Stimulated activated CD4-positive, alpha-beta T cell treated with anti-CD3 and anti-CD28 coated beads, TNF-alpha, amount 100 ng/mL, for 1 hour (primary cell): ENCODE measurements around the gene IL13.

Experiments
- DNase-seq, 3 donors: peaks; one replicate each; pipeline ENCODE4 v3.0.0-alpha.2; 2020; ENCODE audit warnings: low read depth in 3 of 3, low spot score in 1 of 3

IL13 gene

GRCh38 chr5:132669966-132670882 lies 12.3 kb downstream of the IL13 start:
- no peak for DNase-seq

GRCh38 chr5:132671000-132671399 lies 13.0 kb downstream of the IL13 start:
- DNase-seq: no peak

- no peak for DNase-seq
Measured at GRCh38 chr5:132673488-132673887, 15.5 kb downstream of the IL13 start.

- no peak for DNase-seq
Measured at GRCh38 chr5:132673939-132674630, 16.1 kb downstream of the IL13 start, which contains the start of gene IL4. IL4 (plus strand) TSS chr5:132673989; CDS start chr5:132674051, 62 bp downstream.

GRCh38 chr5:132674671-132675506 lies 16.9 kb downstream of the IL13 start:
- no peak for DNase-seq

GRCh38 chr5:132675936-132676689 lies 18.1 kb downstream of the IL13 start:
- DNase-seq: no peak

GRCh38 chr5:132677191-132677590 lies 19.2 kb downstream of the IL13 start:
- DNase-seq: no peak

- DNase-seq: no peak
Measured at GRCh38 chr5:132677682-132678400, 19.9 kb downstream of the IL13 start.

- DNase-seq: no peak
Measured at GRCh38 chr5:132678735-132679134, 20.8 kb downstream of the IL13 start.

- no peak for DNase-seq
Measured at GRCh38 chr5:132679166-132679565, 21.2 kb downstream of the IL13 start.

GRCh38 chr5:132679717-132680380 lies 21.9 kb downstream of the IL13 start:
- DNase-seq: no peak

GRCh38 chr5:132680780-132681475 lies 23.0 kb downstream of the IL13 start:
- DNase-seq: no peak

- DNase-seq: no peak
Measured at GRCh38 chr5:132681476-132681831, 23.5 kb downstream of the IL13 start.

GRCh38 chr5:132681983-132682382 lies 24.0 kb downstream of the IL13 start:
- no peak for DNase-seq

GRCh38 chr5:132684491-132684890 lies 26.5 kb downstream of the IL13 start:
- no peak for DNase-seq

- DNase-seq: no peak
Measured at GRCh38 chr5:132684922-132685720, 27.1 kb downstream of the IL13 start.

GRCh38 chr5:132686193-132686592 lies 28.2 kb downstream of the IL13 start:
- no peak for DNase-seq

- no peak for DNase-seq
Measured at GRCh38 chr5:132687995-132688394, 30.0 kb downstream of the IL13 start.
